IMR-90 (cell line): Measurements from ENCODE around the gene GABBR2. TPM values are rescaled to one million over a fixed set of nuclear protein-coding genes. Genes with fewer than 3 reads are reported as not detected.

Experiments used
- ATAC-seq: fragments of 200-7000 bp; cut with Tn5 transposase; 2 replicates; pipeline ENCODE4 v1.9.1; 2020; ENCODE audit warnings: low read depth, mild to moderate bottlenecking, moderate library complexity
- BruUV-seq: library from RNA; stranded (reverse); fragments of 400-500 nt; replicated peaks from 2 replicates; lab custom pipeline; 2021; lab: Mats Ljungman, UMichigan
- CTCF ChIA-PET: fragments of 300-600 bp; formaldehyde crosslinking; extraction: SDS; loops from one replicate; lab custom pipeline; 2021; ENCODE audit warnings: antibody characterized with exemption; lab: Yijun Ruan, JAX
- POLR2A ChIA-PET: fragments of 300-600 bp; sonication (Branson Sonifier 250); formaldehyde crosslinking; loops from one replicate; lab custom pipeline; 2022; ENCODE audit warnings: antibody characterized with exemption; ENCODE audit not compliant: unreplicated experiment; lab: Charles Lee
- DNase-seq: peaks from one replicate; pipeline ENCODE4 v3.0.0; 2013
- H2AFZ ChIP-seq: replicated peaks from 2 replicates; pipeline ENCODE3; 2013; ENCODE audit warnings: low read length, mild to moderate bottlenecking; ENCODE audit not compliant: poor library complexity
- H2AK5ac ChIP-seq: 2 replicates; pipeline ENCODE4 v1.6.1; 2013; ENCODE audit warnings: low read depth, low read length, inconsistent platforms
- H2AK9ac ChIP-seq: replicated peaks from 2 replicates; pipeline ENCODE3; 2013; ENCODE audit warnings: mild to moderate bottlenecking, low read depth, low read length, moderate library complexity; ENCODE audit not compliant: poor library complexity
- H2BK120ac ChIP-seq: 2 replicates; pipeline ENCODE4 v1.6.1; 2013; ENCODE audit warnings: low read depth, low read length, inconsistent platforms
- H2BK15ac ChIP-seq: 3 replicates; pipeline ENCODE4 v1.6.1; 2013; ENCODE audit warnings: low read depth, low read length, inconsistent platforms
- H2BK20ac ChIP-seq: 2 replicates; pipeline ENCODE4 v1.6.1; 2013; ENCODE audit warnings: low read depth, mild to moderate bottlenecking, inconsistent platforms, low read length, moderate library complexity
- H2BK5ac ChIP-seq: 2 replicates; pipeline ENCODE4 v1.6.1; 2013; ENCODE audit warnings: mild to moderate bottlenecking, low read depth, low read length, inconsistent platforms; ENCODE audit not compliant: poor library complexity, severe bottlenecking
- H3K14ac ChIP-seq: replicated peaks from 2 replicates; pipeline ENCODE4 v1.6.1; 2013; ENCODE audit warnings: low read depth, low read length, inconsistent platforms
- H3K18ac ChIP-seq: 2 replicates; pipeline ENCODE4 v1.6.1; 2013; ENCODE audit warnings: low read depth, low read length, control low read depth
- H3K23ac ChIP-seq: 2 replicates; pipeline ENCODE4 v1.6.1; 2013; ENCODE audit warnings: low read depth, low read length, inconsistent platforms
- H3K27ac ChIP-seq: 2 replicates; pipeline ENCODE4 v1.5.1; 2013; ENCODE audit warnings: mild to moderate bottlenecking, control low read depth, low read length; ENCODE audit not compliant: insufficient read depth
- H3K27me3 ChIP-seq: 2 replicates; pipeline ENCODE4 v1.6.1; 2013; ENCODE audit warnings: low read length; ENCODE audit not compliant: control insufficient read depth, insufficient read depth
- H3K36me3 ChIP-seq: 2 replicates; pipeline ENCODE4 v1.6.1; 2013; ENCODE audit warnings: low read length, mixed read lengths; ENCODE audit not compliant: control insufficient read depth, insufficient read depth
- H3K4ac ChIP-seq: 2 replicates; pipeline ENCODE4 v1.6.1; 2013; ENCODE audit warnings: low read depth, low read length, inconsistent platforms
- H3K4me1 ChIP-seq: 2 replicates; pipeline ENCODE4 v1.6.1; 2013; ENCODE audit warnings: low read length, mixed read lengths; ENCODE audit not compliant: control insufficient read depth, insufficient read depth
- H3K4me2 ChIP-seq: 2 replicates; pipeline ENCODE4 v1.6.1; 2013; ENCODE audit warnings: low read depth, mild to moderate bottlenecking, control low read depth, low read length, moderate library complexity
- H3K4me3 ChIP-seq: 2 replicates; pipeline ENCODE4 v1.5.1; 2013; ENCODE audit warnings: low read depth, mild to moderate bottlenecking, control low read depth, low read length, moderate library complexity; ENCODE audit not compliant: insufficient read depth
- H3K56ac ChIP-seq: 2 replicates; pipeline ENCODE4 v1.6.1; 2013; ENCODE audit warnings: low read length, inconsistent platforms; ENCODE audit not compliant: insufficient read depth; ENCODE audit errors: extremely low read depth
- H3K79me1 ChIP-seq, 2 experiments: 2 replicates each; pipeline ENCODE4 v1.6.1; 2013; ENCODE audit warnings: low read length in 2 of 2, inconsistent platforms in 1 of 2, low read depth in 1 of 2
- H3K9ac ChIP-seq: 2 replicates; pipeline ENCODE4 v1.6.1; 2013; ENCODE audit warnings: low read depth, low read length, control low read depth
- H3K9me1 ChIP-seq: 2 replicates; pipeline ENCODE4 v1.6.1; 2013; ENCODE audit warnings: low read length, inconsistent platforms; ENCODE audit not compliant: insufficient read depth
- H3K9me3 ChIP-seq: 2 replicates; pipeline ENCODE4 v1.6.1; 2013; ENCODE audit warnings: low read length; ENCODE audit not compliant: control insufficient read depth, insufficient read depth
- H4K20me1 ChIP-seq: 2 replicates; pipeline ENCODE4 v1.6.1; 2013; ENCODE audit warnings: low read length, inconsistent platforms; ENCODE audit not compliant: insufficient read depth
- H4K5ac ChIP-seq: 2 replicates; pipeline ENCODE4 v1.6.1; 2013; ENCODE audit warnings: mild to moderate bottlenecking, low read depth, low read length, control low read depth
- H4K8ac ChIP-seq, 2 experiments: 2 replicates each; pipeline ENCODE4 v1.6.1; 2013; ENCODE audit warnings: low read depth in 2 of 2, low read length in 2 of 2, control low read depth in 1 of 2, inconsistent platforms in 1 of 2
- H4K91ac ChIP-seq: 2 replicates; pipeline ENCODE4 v1.6.1; 2013; ENCODE audit warnings: low read depth, low read length, inconsistent platforms; ENCODE audit not compliant: insufficient read depth
- BHLHE40 ChIP-seq: fragments of 150-350 bp; IDR thresholded peaks from 2 replicates; pipeline ENCODE4 v1.6.1; 2016; ENCODE audit warnings: mild to moderate bottlenecking, low read depth, low read length
- CEBPB ChIP-seq: IDR thresholded peaks from 2 replicates; pipeline ENCODE4 v1.6.1; 2012; ENCODE audit warnings: low read depth, low read length, improper control_type of control experiment
- CHD1 ChIP-seq: IDR thresholded peaks from 2 replicates; pipeline ENCODE4 v1.6.1; 2012; ENCODE audit warnings: low read depth, low read length, improper control_type of control experiment
- ELK1 ChIP-seq: fragments of 150-350 bp; IDR thresholded peaks from 2 replicates; pipeline ENCODE4 v1.6.1; 2016; ENCODE audit warnings: low read depth, mild to moderate bottlenecking, low read length, moderate library complexity, borderline replicate concordance
- FOS ChIP-seq: fragments of 150-350 bp; IDR thresholded peaks from 2 replicates; pipeline ENCODE4 v1.6.1; 2016; ENCODE audit warnings: low read depth, low read length
- MAFK ChIP-seq: IDR thresholded peaks from 2 replicates; pipeline ENCODE4 v1.6.1; 2012; ENCODE audit warnings: low read depth, low read length, improper control_type of control experiment
- MAZ ChIP-seq: IDR thresholded peaks from 2 replicates; pipeline ENCODE4 v1.6.1; 2012; ENCODE audit warnings: low read depth, mild to moderate bottlenecking, low read length, improper control_type of control experiment, moderate library complexity, borderline replicate concordance
- MXI1 ChIP-seq: IDR thresholded peaks from 2 replicates; pipeline ENCODE4 v1.6.1; 2012; ENCODE audit warnings: low read depth, mild to moderate bottlenecking, low read length, moderate library complexity, borderline replicate concordance
- NFE2L2 ChIP-seq: fragments of 150-350 bp; IDR thresholded peaks from 2 replicates; pipeline ENCODE4 v1.6.1; 2016; ENCODE audit warnings: low read depth, mild to moderate bottlenecking, low read length
- POLR2A ChIP-seq: IDR thresholded peaks from 2 replicates; pipeline ENCODE4 v1.6.1; 2012; ENCODE audit warnings: mild to moderate bottlenecking, low read depth, low read length
- RAD21 ChIP-seq: IDR thresholded peaks from 2 replicates; pipeline ENCODE4 v1.6.1; 2012; ENCODE audit warnings: low read length, improper control_type of control experiment
- RCOR1 ChIP-seq: IDR thresholded peaks from 2 replicates; pipeline ENCODE4 v1.6.1; 2012; ENCODE audit warnings: mild to moderate bottlenecking, low read length, improper control_type of control experiment; ENCODE audit not compliant: insufficient replicate concordance
- RFX5 ChIP-seq: IDR thresholded peaks from 2 replicates; pipeline ENCODE4 v1.8.0; 2012; ENCODE audit warnings: low read depth, mild to moderate bottlenecking, low read length, moderate library complexity
- SMC3 ChIP-seq: fragments of 150-350 bp; IDR thresholded peaks from 2 replicates; pipeline ENCODE4 v1.6.1; 2016; ENCODE audit warnings: low read depth, mild to moderate bottlenecking, antibody characterized with exemption, low read length, moderate library complexity
- USF2 ChIP-seq: fragments of 150-350 bp; IDR thresholded peaks from 2 replicates; pipeline ENCODE4 v1.6.1; 2017; ENCODE audit warnings: mild to moderate bottlenecking, antibody characterized with exemption, low read length, low read depth
- WGBS, 2 experiments: methylation state at CpG; one replicate each; pipeline versions ENCODE4 v1.1.5 to v1.1.7; 2013; ENCODE audit warnings: missing lambda C conversion rate in 2 of 2; ENCODE audit not compliant: insufficient read length in 1 of 2; ENCODE audit errors: extremely low coverage in 2 of 2; 5-methylcytosine and 5-hydroxymethylcytosine counted together
- dilution Hi-C: fragments of 300-500 bp; cut with HindIII; formaldehyde crosslinking; loops from one replicate; pipeline ENCODE4 v1.14.3; 2018; ENCODE audit warnings: low sequenced_read_pairs; ENCODE audit not compliant: unreplicated experiment
- in situ Hi-C: fragments of 300-500 bp; cut with MboI; formaldehyde crosslinking; loops from 3 replicates; pipeline ENCODE4 v1.14.3; 2019; ENCODE audit warnings: low sequenced_read_pairs, inconsistent platforms, mixed read lengths
- intact Hi-C: fragments of 100-400 bp; cut with micrococcal nuclease; formaldehyde crosslinking; loops from 2 replicates; pipeline ENCODE4 v1.10.0; 2022
- polyA plus RNA-seq, 3 experiments: library from polyadenylated mRNA; depleted of rRNA; stranded (reverse); fragments of >200 nt; gene quantifications; 2 replicates each; pipeline ENCODE4 v1.2.3, GENCODE V29; 2012; ENCODE audit warnings: low replicate concordance in 1 of 3
- total RNA-seq: library from RNA; depleted of rRNA; stranded (reverse); fragments of >200 nt; gene quantifications from 2 replicates; pipeline ENCODE4 v1.2.3, GENCODE V29; 2012
- TF ChIP-seq, protein P1 (sequence below): conservative IDR thresholded peaks from 2 replicates; pipeline ENCODE4 v1.5.1; 2012; ENCODE audit warnings: mild to moderate bottlenecking, low read depth, low read length, improper control_type of control experiment

GABBR2 gene
- total and polyA plus RNA-seq, 2 of the 4 experiments (the other 2 are of a cell fraction) = 14.2 to 20.3 TPM

GRCh38 chr9:98605116-98605515, 103.6 kb downstream of the GABBR2 start:
- peak overlapping the region; percentile 79 for H2BK5ac ChIP-seq
- H3K4me3 ChIP-seq = no peak overlapping the region
- H3K79me1 ChIP-seq = peaks cover 19 to 58% of the 10 kb centered on the region in 2 experiments
- H3K14ac ChIP-seq = peak overlapping the region; percentile 64
- H3K36me3 ChIP-seq = no peaks in the 10 kb centered on the region
- H3K4me1 ChIP-seq = peaks cover 38% of the 10 kb centered on the region
- H2BK15ac ChIP-seq = peak overlapping the region; percentile 95; the same call in 2 of the 3 replicates
- H3K9me3 ChIP-seq = no peaks in the 10 kb centered on the region
- peak overlapping the region; percentile 41 to 73 for H4K8ac ChIP-seq
- peak overlapping the region; percentile 91 for H4K5ac ChIP-seq
- H3K56ac ChIP-seq = no peak overlapping the region
- ATAC-seq (no peak), DNase-seq (no peak)
- peaks cover 23% of the 10 kb centered on the region for H3K9me1 ChIP-seq
- no TSS peak for BruUV-seq
- dilution Hi-C loops = no loop called here
- POLR2A ChIA-PET = no interaction called here
- no peaks in the 10 kb centered on the region for H3K27me3 ChIP-seq
- H3K9ac ChIP-seq = no peak overlapping the region
- no peak overlapping the region for H3K23ac ChIP-seq
- peak overlapping the region; percentile 8 for H2AFZ ChIP-seq
- H2AK5ac ChIP-seq = peak overlapping the region; percentile 100
- intact Hi-C loops = loop anchor here (5.0 to 10.0 kb wide), 2 partner anchors 100 to 113 kb away; partner anchors contain the start of gene GABBR2
- H3K27ac ChIP-seq = peak overlapping the region; percentile 57
- H3K4ac ChIP-seq = peak overlapping the region; percentile 87
- H4K91ac ChIP-seq = peak overlapping the region; percentile 94
- no peak overlapping the region for H2AK9ac ChIP-seq
- in situ Hi-C loops = no loop called here
- TF ChIP-seq RCOR1 = no peak
- no peak for TF ChIP-seq MXI1
- no peak for TF ChIP-seq NFE2L2
- TF ChIP-seq MAFK = no peak
- TF ChIP-seq CEBPB = no peak
- no peak for TF ChIP-seq USF2
- TF ChIP-seq POLR2A = no peak
- TF ChIP-seq CHD1 = no peak
- TF ChIP-seq ELK1 = no peak
- no peak for TF ChIP-seq RFX5
- TF ChIP-seq RAD21 = no peak
- TF ChIP-seq SMC3 = no peak
- TF ChIP-seq, protein P1, sequence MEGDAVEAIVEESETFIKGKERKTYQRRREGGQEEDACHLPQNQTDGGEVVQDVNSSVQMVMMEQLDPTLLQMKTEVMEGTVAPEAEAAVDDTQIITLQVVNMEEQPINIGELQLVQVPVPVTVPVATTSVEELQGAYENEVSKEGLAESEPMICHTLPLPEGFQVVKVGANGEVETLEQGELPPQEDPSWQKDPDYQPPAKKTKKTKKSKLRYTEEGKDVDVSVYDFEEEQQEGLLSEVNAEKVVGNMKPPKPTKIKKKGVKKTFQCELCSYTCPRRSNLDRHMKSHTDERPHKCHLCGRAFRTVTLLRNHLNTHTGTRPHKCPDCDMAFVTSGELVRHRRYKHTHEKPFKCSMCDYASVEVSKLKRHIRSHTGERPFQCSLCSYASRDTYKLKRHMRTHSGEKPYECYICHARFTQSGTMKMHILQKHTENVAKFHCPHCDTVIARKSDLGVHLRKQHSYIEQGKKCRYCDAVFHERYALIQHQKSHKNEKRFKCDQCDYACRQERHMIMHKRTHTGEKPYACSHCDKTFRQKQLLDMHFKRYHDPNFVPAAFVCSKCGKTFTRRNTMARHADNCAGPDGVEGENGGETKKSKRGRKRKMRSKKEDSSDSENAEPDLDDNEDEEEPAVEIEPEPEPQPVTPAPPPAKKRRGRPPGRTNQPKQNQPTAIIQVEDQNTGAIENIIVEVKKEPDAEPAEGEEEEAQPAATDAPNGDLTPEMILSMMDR = no peak
- TF ChIP-seq FOS = no peak
- no peak for TF ChIP-seq BHLHE40
- TF ChIP-seq MAZ = no peak
- no peak overlapping the region for H3K4me2 ChIP-seq
- H2BK20ac ChIP-seq = peak overlapping the region; percentile 88
- H3K18ac ChIP-seq = peak overlapping the region; percentile 93
- peak overlapping the region; percentile 88 for H2BK120ac ChIP-seq
- no peaks in the 10 kb centered on the region for H4K20me1 ChIP-seq
- 91% methylated on average over 5 of the region's 8 CpGs; no CpG with 5 or more reads in 1 of the 2 experiments for WGBS, 2 experiments
- CTCF ChIA-PET = interaction anchor here (0.6 kb wide), 1 partner anchor 256 kb away, joined by 3 read pairs; no protein-coding TSS in a partner anchor
